Left lung (tissue), 10 donors: ENCODE measurements around the gene STEAP1B. TPM values are rescaled to one million over a fixed set of nuclear protein-coding genes. Genes with fewer than 3 reads are reported as not detected.

Experiments used
- ATAC-seq: fragments of 200-7000 bp; cut with Tn5 transposase; one replicate; pipeline ENCODE4 v1.9.1; 2020; ENCODE audit warnings: moderate library complexity
- DNase-seq, 4 donors: peaks; one replicate each; pipeline ENCODE4 v3.0.0-alpha.2; 2013 to 2020
- H3K27ac ChIP-seq, 2 donors: fragments of 200-600 bp; sonication (generic) in 1 of 2; one replicate each; pipeline versions ENCODE4 v1.5.0 to v1.8.0; 2020 to 2021
- H3K27me3 ChIP-seq, 2 donors: fragments of 200-600 bp; sonication (generic) in 1 of 2; one replicate each; pipeline versions ENCODE4 v1.5.0 to v1.8.0; 2020 to 2021
- H3K36me3 ChIP-seq, 2 donors: fragments of 200-600 bp; sonication (generic) in 1 of 2; one replicate each; pipeline versions ENCODE4 v1.5.0 to v1.8.0; 2020 to 2021
- H3K4me1 ChIP-seq, 2 donors: fragments of 200-600 bp; one replicate each; pipeline ENCODE4 v1.8.0; 2021
- H3K4me3 ChIP-seq, 2 donors: fragments of 200-600 bp; sonication (generic) in 1 of 2; one replicate each; pipeline versions ENCODE4 v1.5.0 to v1.8.0; 2020 to 2021; ENCODE audit warnings: mild to moderate bottlenecking in 1 of 2
- H3K9me3 ChIP-seq, 2 donors: fragments of 200-600 bp; sonication (generic) in 1 of 2; one replicate each; pipeline versions ENCODE4 v1.5.0 to v1.8.0; 2020 to 2021
- CTCF ChIP-seq, 2 donors: fragments of 200-600 bp; sonication (generic) in 1 of 2; IDR thresholded peaks; one replicate each; pipeline versions ENCODE4 v1.5.0 to v1.8.0; 2021; ENCODE audit warnings: antibody characterized with exemption in 2 of 2
- intact Hi-C, 2 donors: fragments of 100-400 bp; cut with DNase I; formaldehyde crosslinking; loops; one replicate each; pipeline versions ENCODE4 v1.11.2 to v1.14.2; 2022
- polyA plus RNA-seq, 6 donors: library from polyadenylated mRNA; unstranded; fragments of 120-200 nt; gene quantifications; one replicate each; pipeline ENCODE4 v1.2.1, GENCODE V29; 2013; ENCODE audit not compliant: insufficient read length in 6 of 6
- total RNA-seq, 2 donors: library from RNA; stranded (reverse); fragmentation: NEBNext Ultra II Directional; extraction: Animal tissue kit (Norgen Biotek cat#: 25700); gene quantifications; one replicate each; pipeline ENCODE4 v1.2.1, GENCODE V29; 2021
- donor health status: DM: no; HTN: yes; CAD: no.
- donor health status: DM: no; HTN: no; CAD: no.

STEAP1B gene
- total and polyA plus RNA-seq, 8 donors: 0.85 to 3.4 (median 2.7) TPM

- Histone ChIP-seq H3K27me3 (peaks cover 42 to 63% of the 10 kb centered on the region in 2 donors), H3K36me3 (no peaks in the 10 kb centered on the region), H3K4me3 (no peak overlapping the region), H3K9me3 (no peaks in the 10 kb centered on the region), H3K4me1 (peaks cover 8 to 9% of the 10 kb centered on the region in 2 donors), H3K27ac (no peak overlapping the region)
- intact Hi-C loops: no loop called here
- no peak for TF ChIP-seq CTCF (IDR thresholded peaks at IDR 0.05)
- DNase-seq: no peak
- no peak for ATAC-seq
Measured at GRCh38 chr7:22545529-22545928, 45.5 kb upstream of the STEAP1B start.

- no peaks in the 10 kb centered on the region for H3K4me1 ChIP-seq
- H3K4me3 ChIP-seq: no peak overlapping the region
- no peak for ATAC-seq
- H3K9me3 ChIP-seq: no peaks in the 10 kb centered on the region
- no peaks in the 10 kb centered on the region for H3K36me3 ChIP-seq
- H3K27ac ChIP-seq: no peak overlapping the region
- DNase-seq: no peak
- intact Hi-C loops: no loop called here
- H3K27me3 ChIP-seq: peaks cover 29 to 51% of the 10 kb centered on the region in 2 donors
- no peak for TF ChIP-seq CTCF (IDR thresholded peaks at IDR 0.05)
Measured at GRCh38 chr7:22544245-22544644, 44.3 kb upstream of the STEAP1B start.

GRCh38 chr7:22543169-22543568 lies 43.2 kb upstream of the STEAP1B start:
- H3K27ac ChIP-seq: no peak overlapping the region
- no peaks in the 10 kb centered on the region for H3K4me1 ChIP-seq
- no peak for DNase-seq
- TF ChIP-seq CTCF (IDR thresholded peaks at IDR 0.05): no peak
- H3K36me3 ChIP-seq: no peaks in the 10 kb centered on the region
- H3K4me3 ChIP-seq: no peak overlapping the region
- H3K9me3 ChIP-seq: no peaks in the 10 kb centered on the region
- intact Hi-C loops: no loop called here
- no peak for ATAC-seq
- peaks cover 18 to 40% of the 10 kb centered on the region in 2 donors for H3K27me3 ChIP-seq

GRCh38 chr7:22542669-22543068 lies 42.7 kb upstream of the STEAP1B start:
- DNase-seq (no peak), ATAC-seq (no peak)
- H3K36me3 ChIP-seq: no peaks in the 10 kb centered on the region
- intact Hi-C loops: no loop called here
- H3K4me1 ChIP-seq: no peaks in the 10 kb centered on the region
- H3K27ac ChIP-seq: no peak overlapping the region
- TF ChIP-seq CTCF (IDR thresholded peaks at IDR 0.05): no peak
- H3K9me3 ChIP-seq: no peaks in the 10 kb centered on the region
- H3K4me3 ChIP-seq: no peak overlapping the region
- H3K27me3 ChIP-seq: peaks cover 13 to 35% of the 10 kb centered on the region in 2 donors

- no peak overlapping the region for H3K4me3 ChIP-seq
- H3K4me1 ChIP-seq: no peaks in the 10 kb centered on the region
- H3K9me3 ChIP-seq: no peaks in the 10 kb centered on the region
- peaks cover 9 to 31% of the 10 kb centered on the region in 2 donors for H3K27me3 ChIP-seq
- no peak for TF ChIP-seq CTCF (IDR thresholded peaks at IDR 0.05)
- H3K27ac ChIP-seq: no peak overlapping the region
- no peak for ATAC-seq
- H3K36me3 ChIP-seq: no peaks in the 10 kb centered on the region
- DNase-seq: no peak
- intact Hi-C loops: no loop called here
Measured at GRCh38 chr7:22542254-22542653, 42.3 kb upstream of the STEAP1B start.
